COLO668 (cell line): ENCODE data around the gene ABTB2.

Source experiments
- DNase-seq: peaks from one replicate; lab custom pipeline; 2025; ENCODE audit not compliant: unreplicated experiment; lab: John Stamatoyannopoulos, UW

ABTB2 gene

DNA sequence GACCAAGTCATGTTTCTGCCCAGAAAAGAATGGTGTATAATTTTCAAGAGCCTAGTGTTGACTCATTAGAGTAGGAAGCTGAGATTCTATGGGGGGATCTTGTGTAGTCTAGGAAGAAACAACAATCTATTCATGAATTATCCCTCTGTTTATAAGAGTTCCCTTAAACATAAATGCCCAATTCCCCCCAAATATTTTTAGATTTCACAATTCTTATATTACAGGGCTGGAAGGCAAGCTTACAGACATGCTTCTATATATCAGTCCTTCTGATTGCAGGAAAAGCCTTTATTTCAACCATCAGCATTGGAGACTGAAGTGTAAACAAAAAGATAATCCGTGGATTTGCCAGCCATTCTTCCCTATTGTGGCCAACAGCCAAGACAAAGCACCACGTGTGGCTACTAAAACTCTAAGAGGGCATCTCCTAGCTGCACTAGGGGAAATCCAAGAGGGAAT is 181.0 kb downstream of the ABTB2 start:
- no peak for DNase-seq

DNA sequence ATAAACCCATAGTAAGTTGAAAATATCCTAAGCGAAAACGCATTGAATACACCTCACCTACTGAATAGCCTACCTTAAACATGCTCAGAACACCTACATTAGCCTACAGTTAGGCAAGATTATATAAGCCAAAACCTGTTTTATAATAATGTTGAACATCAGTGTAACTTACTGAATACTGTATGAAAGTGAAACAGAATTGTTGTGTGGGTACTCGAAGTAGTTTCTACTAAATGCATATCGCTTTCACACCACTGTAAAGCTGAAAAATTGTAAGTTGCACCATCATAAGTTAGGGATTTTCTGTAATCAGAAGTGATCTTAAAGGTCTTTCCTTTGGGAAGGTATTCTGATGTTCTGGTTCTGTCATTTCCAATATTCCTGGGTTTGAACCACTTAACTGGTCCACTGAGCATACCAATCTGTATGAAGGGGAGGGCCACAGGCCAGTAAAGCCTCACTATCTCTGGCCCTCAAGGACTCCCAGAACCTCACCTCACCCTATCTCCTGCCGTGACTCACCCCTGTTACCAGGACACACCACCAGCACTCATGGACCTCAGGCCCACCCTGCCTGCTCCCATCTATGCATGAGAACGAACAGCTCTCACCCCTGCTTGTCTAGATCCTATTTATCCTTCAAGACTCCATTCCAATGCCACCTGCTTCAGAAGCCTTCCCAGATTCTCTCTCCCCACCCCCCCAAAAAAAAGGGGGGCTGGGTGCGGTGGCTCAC is 182.4 kb downstream of the ABTB2 start:
- no peak for DNase-seq

DNA sequence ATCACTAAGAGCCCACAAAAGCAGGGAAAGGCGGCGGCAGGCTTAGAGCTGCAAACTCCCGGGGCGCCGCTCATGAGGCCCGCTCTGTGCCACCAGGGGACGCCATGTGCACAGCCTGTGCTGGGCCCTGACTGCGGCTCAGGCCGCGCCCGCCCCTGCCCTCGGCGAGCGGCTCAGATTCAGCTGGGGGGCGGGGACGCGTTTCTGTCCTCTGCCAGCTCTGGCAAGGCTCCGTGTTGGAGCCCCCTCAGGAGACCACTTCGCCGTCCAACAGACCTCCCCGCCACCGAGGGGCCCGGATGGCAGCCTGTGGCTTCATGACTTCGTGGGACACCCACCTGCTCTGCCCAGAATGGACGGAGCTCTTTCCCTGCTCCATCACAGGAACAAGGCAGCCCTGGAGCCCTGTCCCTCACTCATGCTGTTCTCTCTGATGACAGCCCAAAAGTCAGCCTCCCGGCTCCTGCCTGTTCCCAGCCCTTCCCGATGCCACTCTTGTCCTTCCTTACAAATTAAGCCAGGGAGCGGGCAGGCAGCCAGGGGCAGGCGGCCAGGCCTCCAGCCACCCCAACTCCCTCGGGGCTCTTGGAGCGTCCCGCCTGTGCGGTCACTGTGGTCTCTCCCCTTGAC is 183.3 kb downstream of the ABTB2 start:
- DNase-seq, result peak; percentile 85

DNA sequence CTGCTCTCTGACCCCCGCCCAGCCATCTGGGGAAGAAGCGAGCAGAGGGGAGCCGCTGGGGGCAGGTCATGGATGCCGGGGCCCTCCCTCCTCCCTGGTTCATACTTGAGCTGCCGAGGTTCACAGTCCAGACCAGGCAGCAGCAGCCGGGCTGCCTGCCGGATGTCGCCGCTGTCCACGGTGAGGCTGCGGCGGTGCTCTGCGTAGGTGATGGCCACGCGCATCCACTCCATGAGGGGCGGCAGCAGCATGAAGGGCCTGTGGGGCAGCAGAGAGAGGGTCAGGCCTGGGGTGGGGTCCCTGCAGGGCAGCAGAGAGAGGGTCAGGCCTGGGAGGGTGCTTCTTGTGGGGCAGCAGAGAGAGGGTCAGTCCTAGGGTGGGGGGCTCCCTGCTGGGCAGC is 184.8 kb downstream of the ABTB2 start:
- no peak for DNase-seq

DNA sequence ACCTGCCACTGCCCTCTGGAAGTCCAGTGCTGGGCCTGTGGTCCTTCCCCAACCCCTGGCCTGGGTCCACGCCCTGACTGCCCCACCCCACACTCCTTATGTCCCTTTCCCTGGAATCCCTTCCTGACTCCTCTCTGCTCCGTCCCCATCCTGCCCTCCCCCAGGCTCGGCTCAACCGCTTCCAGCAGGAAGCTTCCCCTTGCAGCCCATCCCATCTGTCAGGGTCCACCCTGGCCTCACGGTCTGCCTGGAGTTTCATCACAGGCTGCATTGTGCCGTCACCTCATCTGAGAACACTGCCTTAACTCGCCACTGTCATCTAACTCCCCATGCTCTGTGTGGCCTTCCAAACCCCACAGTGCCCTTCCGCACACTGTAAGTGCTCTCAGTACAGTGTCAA is 188.1 kb downstream of the ABTB2 start:
- DNase-seq, result no peak

DNA sequence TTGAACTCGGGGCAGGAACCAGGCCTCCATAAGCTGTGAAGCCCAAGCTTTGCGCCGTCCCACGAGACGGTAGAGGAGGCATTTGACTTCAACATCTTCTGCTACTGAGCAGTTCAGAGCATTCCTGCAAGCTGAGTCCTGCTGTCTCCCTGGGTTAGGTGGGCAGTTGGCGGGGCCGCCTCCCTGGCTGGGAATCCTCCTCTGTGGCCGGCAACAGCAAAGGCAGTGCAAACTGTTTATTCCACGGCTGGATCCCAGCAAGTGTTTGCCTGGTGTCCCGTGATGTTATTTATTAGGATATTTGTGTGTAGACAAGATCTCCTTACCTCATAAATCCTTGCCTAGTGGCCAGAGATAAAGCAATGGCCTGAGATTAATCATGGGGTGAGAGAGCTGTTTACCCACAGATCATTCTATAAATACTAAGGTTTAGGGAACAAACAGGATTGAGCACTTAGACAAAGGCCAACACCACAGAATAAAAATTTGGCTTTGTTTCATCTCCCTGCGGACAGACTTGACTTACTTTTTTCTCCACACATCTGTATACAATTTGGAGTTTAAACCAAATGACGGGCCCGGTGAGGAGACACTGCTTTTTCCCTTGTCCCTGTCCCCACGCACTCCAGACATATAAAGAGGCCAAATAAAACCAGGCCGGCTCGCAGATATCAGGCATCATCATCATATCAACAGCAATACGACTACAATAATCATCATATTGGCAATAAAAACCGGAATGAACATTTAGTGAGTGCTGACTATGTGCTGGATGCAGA is 189.0 kb downstream of the ABTB2 start:
- peak; percentile 14 for DNase-seq

DNA sequence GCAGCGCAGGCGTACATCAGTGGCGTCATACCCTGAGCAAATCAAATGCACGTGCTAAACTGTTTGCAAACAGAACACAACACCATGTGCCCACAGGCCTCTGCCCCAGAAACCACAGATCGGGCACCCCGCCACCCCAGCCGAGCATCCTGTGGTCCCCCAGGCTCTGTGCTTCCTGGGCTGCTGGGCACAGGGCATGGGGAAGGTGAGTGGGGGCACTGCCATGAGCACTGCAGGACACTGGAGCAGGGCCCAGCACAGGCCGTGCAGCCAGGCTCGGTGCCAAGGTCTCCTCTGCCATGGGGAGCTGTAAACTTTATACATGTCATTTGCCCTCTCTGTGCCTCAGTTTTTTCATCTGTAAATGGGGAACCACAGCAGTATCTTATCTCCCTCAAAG is 189.8 kb downstream of the ABTB2 start:
- no peak for DNase-seq

DNA sequence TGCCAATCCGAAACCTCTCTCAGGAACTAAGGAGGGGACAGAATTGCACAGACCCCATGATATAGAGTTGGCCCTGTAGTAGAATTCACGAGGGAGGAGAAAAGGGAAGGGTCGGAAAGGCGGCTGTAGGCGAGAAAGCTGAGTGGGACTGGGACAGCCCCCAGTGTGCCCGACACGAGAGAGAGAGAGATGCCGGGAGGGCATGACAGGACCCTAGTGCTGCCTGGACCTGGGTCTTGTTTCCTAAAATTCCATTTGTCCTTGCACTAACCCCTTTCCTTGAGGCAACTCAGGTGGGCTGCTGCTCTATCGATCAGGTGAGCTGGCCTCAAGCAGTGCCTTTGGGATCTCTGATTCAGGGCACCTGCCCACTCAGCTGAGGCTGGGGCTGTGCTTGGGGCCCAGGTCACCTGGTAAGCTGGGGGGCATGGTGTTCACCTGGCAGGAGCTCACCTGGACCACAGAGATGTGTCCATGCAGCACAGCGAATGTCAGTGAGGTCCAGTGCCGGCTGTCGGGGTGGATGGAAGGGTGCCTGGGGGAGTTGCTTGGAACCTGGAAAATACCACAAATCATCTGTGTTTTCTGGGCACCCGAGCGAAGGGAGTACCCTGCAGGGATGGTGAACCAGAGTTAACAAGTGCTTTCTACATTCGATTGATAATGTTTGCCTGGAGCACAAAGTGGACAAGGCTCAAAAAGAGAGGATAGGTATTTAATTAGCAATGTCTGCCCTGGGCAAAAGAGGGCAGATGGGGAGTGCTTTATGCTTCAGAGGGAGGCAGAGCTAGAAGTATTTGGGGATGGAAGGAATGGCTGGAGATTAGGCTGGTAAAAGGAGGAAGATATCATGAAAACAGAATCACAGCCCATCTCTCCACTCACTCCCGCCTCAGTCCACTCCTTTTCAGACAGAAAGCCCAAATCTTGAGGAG is 190.7 kb downstream of the ABTB2 start:
- DNase-seq, result no peak

DNA sequence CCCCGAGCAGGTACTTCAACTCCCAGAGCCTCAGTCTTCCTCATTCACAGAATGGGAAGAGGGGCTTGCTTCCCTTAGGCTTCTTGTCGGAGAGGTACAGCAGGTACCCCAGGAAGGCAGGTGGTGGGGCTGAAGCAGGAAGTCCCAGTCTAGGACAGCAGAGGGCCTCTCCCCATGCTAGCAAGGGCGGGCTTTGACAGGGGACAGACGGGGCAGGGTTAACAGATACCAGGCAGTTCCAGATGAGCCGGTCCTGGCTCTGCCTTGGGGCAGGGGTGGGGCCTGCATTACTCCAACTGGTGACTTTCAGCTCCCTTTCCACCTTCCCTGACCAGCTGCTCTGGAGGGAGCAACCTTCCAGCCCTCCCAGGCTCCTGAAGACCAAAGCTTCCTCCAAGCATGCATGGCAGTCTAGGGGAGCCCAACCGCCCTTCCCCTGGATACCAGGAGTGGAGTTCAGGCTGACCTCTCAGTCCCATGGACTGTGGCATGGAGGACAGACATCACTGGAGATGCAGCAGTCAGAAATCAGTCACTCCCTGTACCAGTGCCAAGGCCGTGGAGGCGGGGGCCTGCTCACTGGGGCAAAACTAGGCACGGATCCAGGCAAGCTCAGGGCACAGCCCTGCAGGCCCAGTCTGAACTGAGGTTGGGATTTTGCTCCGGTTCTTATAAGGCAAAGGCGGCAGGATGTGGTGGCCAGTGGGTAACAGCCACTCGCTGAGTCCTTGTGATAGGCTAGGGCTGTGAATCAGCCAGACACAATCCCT is 191.8 kb downstream of the ABTB2 start:
- no peak for DNase-seq

DNA sequence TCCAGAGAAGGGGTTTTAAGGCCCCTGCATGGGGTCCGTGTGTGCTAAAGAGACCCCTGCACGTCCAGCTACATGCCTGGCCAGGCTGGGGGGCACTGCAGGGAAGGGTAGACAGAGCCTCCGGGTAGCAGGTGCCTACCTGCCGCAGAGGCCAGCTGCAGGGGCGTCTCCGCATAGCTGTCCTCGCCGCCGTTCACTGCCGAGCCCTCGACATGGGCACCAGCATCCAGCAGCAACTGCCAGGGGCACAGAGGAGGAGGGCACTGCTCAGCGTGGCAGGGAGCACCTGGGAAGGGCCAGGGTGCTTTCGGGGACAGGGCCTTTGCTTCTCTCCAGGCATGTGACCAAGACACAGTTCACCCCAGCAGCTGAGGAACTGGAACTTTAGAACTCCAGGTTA is 192.7 kb downstream of the ABTB2 start:
- DNase-seq, result no peak

DNA sequence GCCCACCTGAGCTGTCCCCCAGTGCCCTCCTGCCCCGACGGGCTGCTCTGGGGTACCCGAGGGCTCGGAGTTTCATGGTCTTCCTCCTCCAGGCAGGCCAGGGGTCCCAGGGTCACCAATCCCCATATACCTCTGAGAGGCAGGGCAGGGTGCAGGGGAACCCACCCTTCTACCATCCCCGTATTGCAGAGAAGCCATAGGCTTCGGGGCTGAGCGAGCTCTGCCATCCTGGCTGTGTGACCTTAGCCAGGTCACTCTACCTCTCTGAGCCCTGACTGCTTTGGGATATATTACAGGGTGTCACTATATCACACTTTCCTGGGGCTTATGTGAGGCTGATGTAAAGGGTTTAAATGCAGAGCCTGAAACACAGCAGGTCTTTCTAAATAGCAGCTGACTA is 195.0 kb downstream of the ABTB2 start:
- no peak for DNase-seq

DNA sequence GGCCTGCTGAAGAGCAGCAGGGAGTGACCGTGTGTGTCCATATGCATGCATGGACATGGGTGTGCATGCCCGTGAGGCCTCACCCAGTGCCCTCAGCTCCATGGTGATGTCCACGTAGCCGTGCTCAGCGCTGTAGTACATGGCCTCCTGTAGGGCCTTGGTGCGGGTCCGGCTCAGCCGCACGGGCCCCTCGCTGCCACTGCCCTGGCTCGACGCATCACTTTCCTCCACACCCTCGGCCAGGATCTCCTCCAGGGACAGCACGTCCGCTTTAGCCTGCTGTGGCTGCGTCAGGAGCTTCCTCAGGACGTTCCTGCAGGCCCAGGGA is 195.4 kb downstream of the ABTB2 start:
- no peak for DNase-seq

DNA sequence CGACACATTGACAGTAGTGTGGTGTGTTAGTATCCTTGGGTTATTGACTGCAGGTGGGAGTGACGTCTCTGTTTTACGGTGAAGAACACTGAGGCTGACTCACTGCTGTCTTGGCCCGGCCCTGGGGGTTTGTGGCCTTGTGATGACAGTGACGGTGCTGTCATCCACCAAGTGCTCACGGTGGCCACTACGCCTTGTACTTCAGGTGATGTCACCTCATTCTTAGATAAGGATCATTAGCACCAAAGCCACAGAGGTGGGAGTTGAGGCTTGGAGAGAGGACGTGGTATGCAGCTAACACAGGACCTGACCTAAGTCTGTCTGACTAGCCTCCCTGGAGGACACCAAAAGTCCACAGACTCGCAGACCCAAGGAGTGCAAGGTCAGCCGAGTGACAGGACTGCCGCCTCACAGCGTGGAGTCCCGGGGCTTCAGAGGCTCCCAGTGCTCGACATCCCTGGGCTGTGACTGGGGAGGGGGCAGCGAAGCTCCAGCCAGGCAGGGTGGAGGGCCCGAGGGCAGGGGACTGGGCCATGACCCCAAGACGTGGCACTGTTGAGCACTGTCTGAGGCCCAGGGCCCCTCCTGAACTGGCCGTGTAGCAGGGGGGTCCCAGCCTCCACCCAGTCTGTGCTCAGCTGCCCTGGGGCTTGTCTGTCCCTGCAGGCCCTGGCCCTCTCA is 195.9 kb downstream of the ABTB2 start:
- DNase-seq, result no peak

DNA sequence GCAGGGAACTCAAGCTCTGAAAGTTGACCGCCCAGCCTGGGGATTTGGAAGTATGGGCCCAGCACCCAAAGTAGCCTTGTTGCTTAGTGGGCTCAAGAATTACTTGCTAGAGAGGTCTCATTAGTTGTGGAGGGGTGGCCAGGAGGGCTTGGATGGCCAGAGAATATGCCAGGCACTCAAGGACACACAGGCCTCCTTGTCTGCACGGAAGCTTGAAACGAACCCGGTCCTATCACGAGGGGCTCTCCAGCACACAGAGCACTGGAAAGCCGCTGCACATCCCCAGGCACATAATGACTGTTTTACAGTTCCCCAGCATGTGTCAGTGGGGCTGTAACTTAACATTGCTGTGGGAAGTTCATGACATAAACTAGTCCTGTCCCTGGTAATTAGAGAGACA is 196.4 kb downstream of the ABTB2 start:
- no peak for DNase-seq

DNA sequence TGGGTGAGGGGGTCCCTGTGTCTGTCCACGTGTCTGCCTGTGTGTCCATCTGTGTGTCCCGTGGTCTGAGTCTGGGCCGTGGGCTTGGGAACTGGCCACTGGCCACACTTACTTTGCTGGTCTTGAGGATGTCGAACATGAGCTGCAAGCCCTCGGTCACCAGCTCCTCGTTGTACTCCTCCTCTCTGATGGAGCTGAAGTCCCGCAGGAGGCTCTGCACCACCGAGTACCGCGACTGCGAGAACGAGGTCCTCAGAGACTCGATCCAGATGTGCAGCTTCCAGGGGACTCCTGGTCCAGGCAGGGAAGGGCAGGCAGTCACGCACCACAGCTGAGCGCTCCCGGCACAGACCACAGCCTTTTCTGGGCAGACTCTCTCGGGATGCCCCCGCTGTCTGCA is 197.0 kb downstream of the ABTB2 start:
- DNase-seq, result no peak

DNA sequence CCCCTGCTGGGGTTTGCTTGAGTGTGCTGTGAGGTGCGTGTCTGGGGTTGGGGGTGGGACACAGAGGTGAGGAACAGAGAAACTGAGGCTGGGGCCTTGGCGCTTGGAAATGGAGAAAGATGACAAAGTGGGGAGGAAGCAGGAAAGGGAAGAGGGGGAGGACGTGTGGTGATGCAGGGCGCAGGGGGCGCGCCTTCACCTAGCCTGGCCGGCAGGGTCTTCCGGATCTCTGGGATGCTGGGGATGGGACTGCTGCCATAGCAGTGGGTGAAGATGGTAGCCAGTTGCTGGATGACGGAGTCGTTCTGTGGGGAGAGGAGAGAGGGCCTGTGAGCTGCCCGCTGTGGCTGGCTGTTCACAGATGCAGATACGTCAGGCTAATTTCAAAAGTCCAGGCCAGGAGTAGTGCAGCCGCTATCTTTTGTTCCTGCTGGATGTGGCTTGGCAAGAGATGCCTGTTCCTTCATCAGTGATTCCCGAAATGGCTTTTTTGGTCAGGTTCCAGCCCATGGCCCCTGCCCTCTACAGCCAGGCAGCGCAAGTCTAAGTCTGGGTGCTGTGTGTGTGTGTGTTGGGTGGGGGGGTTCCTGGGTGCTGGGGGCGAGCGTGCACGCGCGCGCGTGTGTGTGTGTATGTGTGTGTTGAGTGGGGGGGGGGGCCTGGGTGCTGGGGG is 197.6 kb downstream of the ABTB2 start:
- DNase-seq, result no peak

DNA sequence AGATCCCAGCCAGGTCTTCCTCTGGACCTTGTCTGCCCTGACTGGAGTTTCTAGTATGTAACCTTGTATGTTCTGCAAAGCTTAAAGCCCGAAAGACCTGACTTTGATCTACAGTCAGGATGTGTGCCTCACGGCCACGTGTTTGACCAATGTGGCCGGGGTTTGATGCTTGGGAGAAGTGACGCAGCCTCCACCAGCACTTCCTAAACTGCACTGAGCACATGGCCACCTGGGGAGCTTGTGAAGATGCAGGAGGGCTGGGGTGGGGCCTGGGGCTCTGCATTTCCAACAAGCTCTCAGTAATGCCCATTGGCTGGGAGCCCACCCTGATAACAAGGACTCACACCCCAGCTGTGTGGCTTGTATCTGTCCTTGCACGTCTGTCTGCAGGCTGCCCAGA is 199.1 kb downstream of the ABTB2 start:
- no peak for DNase-seq

DNA sequence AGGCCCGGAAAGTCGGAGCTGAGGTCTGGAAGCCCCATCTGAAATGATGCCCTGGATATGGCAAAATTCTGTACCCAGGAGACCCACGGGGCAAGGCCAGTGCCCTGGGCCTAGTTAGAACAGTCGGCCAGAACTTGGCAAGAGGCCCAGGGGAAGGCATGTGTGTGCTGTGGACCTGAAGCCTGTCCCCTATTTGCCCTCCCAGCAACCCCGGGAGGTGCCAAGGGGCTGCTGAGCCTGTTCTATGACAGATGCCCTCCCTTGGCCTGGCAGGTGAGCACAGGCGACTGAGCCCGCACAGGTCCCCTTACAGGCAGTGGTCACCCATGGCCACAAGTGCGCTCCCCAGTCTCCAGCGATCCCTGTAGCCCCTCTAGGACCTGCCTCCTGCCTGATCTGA is 200.6 kb downstream of the ABTB2 start:
- no peak for DNase-seq

DNA sequence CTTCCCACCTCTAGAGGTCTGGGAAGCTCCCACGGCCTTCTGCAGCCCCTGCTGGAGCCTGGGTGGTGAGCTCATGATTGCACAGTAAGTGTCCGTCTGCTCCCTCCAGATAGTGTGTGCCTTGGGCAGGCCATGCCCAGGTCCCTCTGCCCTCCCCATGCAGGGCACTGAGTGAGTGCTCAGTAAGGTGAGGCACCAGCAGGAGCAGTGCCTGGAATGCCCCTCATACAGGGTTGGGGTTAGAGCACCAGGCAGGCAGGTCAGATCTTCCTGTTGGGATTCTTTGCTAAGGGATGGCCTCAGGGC is 202.1 kb downstream of the ABTB2 start:
- no peak for DNase-seq
